HG03095 (cell line): Measurements from ENCODE around the gene TMEM72.
A peak's percentile ranks its signal among the peaks of the same experiment; 100 is the strongest.

Source experiments
- ATAC-seq: cut with Tn5 transposase; IDR thresholded peaks from one replicate; pipeline ENCODE4 v1.9.1; 2021; ENCODE audit warnings: moderate library complexity; ENCODE audit not compliant: unreplicated experiment

TMEM72 gene

GRCh38 chr10:44954042-44954441 is 42.9 kb downstream of the TMEM72 start:
- ATAC-seq = no peak

DNA sequence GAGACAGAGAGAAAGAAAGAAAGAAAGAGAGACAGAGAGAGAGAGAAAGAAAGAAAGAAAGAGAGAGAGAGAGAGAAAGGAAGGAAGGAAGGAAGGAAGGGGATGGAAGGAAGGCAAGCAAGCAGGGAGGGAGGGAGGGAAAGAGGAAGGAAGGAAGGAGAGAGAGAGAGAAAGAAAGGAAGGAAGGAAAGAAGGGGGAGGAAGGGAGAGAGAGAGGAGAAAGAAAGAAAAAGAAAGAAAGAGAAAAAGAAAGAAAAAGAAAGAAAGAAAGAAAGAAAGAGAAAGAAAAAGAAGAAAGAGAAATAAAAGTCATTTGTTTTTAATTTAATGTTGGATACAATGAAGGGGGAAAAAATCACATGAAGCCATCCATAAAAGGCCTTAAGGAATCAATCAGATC is 43.8 kb downstream of the TMEM72 start:
- no peak for ATAC-seq

- no peak for ATAC-seq
These were observed 44.4 kb downstream of the TMEM72 start for GRCh38 chr10:44955413-44956070.

DNA sequence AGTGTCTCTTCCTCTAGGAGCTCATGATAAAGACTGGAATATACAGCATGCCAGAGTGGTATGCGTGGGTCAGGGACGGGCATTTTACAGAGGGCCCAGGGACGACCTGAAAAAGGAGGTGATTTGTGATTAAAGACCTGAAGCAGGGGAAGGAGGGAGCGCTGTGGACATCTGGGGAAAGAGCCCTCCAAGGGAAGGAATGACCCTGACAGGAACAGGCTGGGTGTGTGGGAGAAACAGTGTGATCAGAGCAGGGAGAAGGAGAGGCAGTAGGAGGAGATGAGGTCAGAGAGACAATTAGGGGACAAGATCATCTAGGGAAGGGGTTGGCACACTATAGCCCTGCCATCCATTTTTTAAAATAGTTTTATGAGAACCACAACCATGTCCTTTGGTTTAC is 45.1 kb downstream of the TMEM72 start:
- no peak for ATAC-seq

DNA sequence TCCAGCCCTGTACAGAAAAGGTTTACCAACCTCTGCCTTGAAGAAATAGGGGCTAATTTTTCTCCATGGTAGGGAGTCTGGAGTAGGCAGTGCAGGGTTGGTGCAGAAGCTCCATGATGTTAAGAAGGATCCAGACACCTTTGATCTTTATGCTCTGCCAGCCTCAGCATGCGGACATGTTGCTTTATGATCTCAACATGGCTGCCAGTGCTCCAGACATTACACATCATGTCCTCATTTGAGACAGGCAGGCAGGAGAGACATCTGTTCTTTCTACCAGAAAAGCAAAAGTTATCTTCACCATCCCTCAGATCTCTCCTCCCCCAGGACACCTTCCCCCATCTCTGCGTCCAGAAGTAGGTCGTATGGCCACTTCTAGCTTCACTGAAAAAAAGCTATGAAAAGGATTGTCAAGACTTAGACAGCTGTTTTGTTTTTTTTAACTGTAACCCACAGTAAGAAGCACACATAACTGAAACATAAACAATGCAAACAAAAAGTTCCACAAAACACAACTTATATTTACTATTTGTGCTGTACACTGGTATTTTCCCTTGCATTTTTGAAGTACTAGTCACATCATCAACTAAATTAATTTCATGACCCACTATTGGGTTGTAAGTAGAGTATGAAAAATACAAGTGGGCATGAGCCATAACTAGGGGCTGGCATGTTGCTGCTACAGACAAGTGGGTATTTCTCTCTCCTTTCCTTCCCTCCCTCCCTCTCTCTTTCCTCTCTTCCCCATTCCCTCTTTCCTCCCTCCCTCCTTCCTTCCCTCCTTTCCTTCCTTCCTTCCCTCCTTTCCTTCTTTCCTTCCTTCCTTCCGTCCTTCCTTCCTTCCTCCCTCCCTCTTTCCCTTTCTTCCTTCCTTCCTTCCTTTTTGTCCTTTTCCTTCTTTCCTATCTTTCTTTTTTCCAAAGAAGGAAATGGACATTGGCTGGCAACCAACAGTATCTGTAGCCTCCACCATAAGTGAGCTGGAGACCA is 45.9 kb downstream of the TMEM72 start:
- ATAC-seq = no peak

DNA sequence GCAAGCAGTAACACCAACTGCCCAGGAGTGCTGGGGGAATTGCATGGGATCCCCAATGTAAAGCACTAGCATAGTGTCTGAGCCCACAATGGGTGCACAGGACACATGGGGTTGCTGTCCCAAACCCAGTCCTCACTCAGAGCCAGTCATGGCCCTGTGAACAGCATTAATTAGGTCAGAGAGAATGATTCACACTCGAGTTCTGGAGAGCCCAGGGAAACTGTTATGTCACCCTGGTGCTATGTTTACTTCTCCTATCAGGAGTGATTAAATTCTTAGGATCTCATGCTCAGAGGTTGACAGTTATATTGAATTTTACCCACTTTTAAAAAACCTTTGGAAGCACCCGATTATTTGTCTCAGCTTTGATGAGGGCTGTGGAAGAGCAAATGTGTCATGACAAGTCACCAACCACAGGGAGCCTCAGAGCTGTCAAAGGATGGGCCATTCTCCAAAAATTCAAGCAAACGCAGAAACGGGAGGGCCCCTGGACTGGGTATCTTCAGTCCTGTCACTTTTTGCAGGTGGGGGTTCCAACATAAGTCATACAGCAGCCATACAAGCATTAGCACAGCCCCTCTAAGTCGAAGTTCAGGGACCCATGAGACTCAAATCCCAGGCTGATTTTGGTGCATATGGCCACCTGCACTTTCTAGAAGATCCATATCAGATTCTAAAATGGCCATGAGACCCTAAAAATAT is 47.2 kb downstream of the TMEM72 start:
- ATAC-seq = no peak

DNA sequence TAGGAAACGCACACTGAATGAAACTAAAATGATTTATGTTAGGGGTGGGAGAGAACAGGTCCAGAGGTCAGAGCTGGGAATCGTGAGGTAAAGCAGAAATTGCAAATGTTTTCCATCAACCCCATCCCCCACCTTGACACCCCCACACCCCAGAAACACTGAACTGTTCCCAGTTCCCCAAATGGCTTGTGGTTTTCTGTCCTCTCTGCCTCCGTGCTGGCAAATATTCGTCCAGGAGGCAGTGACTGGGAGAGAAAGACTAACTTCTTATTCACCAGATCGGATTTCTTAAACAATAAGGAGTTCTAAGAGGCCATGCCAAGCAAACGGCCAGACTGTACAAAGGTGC is 47.7 kb downstream of the TMEM72 start:
- ATAC-seq = no peak

GRCh38 chr10:44959247-44960087 is 48.3 kb downstream of the TMEM72 start, which contains the start of gene RASSF4:
Gene RASSF4, plus strand, starts transcription at chr10:44959802. Its CDS starts 10,401 bp downstream, at chr10:44970203.
- ATAC-seq = peak; percentile 95

DNA sequence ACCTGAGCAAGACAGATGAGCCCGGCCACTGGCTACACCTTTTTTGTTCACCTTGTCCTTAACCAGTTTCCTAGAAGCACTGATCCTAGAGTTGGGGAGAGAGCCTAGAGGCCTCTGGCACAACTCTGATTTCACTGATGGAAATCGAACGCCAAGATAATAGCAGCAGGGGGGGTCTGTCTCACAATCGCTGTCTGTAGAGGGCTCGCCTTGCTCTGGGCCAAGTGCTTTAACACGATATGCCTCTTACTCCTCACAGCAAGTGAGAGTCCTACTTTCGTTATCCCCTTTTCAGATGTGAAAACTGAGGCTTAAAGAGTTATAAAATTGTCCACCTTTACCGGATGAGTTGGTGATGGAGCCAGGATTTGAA is 48.9 kb downstream of the TMEM72 start:
- ATAC-seq = no peak

DNA sequence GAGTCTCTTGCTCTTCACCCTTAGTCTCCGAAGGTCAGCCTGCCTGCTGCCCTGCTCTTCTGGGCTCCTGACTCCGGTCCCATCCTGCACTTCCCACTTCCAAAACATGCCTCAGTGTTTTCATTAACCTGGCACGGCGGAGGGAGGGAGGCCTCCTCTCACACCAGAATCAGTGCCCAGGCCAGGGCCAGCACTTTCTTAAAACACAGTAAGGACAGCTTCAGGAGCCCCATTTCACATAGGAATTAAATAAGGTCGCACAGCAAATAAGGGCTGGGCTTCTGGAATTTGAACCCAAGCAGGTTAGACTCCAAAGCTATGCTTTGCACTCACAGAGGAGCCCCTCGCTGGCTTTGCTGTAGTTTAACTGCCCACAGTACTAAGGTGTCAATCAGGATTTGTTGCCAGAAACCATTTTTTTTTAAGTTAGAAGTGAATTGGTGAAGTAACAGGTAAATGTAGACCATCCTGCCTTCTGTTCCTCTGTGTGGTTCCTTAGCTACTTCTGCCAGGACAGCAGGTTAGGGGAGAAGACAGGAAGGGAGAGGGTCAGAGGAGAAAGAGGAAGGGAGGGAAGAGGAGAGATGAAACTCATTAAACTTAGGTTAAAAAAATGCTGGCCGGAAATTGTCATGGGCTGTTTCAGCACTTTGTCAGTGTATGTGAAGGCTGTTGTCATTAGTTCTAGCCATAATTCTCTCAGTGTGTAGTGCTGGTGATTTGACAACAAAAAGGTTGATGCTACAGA is 49.5 kb downstream of the TMEM72 start:
- no peak for ATAC-seq

- ATAC-seq = no peak
These were observed 50.1 kb downstream of the TMEM72 start for GRCh38 chr10:44961230-44961571.

DNA sequence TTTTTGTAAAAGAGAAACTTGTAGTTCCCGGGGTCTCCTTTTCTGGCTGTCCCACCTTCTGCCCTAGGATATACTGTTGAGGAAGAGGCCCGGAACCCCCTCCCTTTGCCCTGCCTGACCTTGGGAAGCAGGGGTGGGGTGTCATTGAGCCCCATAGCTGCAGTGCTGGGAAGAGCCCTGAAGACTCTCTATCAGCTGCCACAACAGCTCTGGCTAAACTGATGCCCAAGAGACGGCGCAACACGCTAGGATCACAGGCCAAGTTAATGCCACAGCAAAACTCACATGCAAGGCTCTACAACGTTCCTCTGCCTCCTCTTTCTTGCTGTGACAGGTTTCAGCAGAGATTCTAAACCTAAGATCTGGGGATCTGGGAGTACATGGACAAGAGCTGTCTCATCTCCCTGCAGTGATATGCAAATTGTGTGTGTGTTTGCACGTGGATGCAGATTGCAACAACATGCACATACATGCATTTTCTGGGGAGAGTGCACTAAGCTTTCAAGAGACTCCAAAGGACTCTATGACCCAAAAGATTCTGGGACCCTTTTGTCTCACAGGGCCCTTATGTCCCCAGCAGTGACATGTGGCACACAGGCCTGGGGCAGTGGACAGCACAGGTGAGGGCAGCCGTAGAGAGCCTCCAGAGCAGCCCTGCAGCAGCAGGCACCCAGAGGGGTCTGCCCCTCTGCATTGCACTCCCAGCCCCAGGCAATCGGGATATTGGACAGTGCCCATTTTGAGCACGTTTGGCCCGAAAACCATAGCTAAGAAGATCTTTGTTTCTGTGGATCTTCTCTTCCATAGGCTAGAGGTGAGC is 51.0 kb downstream of the TMEM72 start:
- no peak for ATAC-seq

DNA sequence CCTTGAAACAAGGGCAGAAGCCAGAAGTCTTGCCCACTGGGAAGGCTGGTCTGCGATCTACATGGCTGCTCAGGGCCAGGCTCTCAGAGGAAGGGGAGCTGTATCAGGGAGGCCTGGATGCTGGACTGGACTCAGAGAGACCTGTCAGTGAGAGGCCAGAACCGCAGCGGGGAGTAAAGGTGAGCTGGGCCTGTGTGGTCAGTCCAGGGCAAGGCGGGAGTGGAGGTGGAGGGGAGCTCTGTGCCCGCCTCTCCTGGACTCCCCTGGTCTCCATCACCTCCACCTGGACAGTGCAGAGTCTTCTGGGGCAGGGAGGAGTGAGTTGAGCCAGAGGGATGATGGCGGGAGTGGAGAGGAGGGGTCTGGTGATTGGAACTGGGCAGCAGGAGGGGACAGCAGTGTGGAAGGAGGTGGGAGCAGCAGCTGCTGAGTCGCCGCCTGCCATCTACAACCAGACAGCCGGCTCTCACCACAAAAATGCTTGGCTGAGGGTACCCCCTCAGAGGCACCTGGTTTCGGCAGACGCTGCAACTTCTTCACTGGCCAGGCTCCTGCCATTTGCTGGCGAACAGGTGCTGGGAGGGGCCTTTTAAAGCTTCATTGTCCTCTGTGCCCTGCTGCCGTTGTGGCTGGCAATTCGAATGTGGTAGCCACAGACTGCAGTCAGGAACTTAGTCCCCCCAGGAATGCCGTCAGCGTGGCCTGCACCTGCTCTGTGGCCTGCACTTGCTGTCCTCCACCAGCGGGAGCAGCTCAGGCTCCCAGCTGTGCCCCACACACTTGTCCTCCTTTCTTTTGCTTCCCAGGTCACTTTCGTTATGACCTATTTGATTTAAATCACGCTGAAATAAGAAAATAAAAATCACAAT is 52.0 kb downstream of the TMEM72 start:
- no peak for ATAC-seq

DNA sequence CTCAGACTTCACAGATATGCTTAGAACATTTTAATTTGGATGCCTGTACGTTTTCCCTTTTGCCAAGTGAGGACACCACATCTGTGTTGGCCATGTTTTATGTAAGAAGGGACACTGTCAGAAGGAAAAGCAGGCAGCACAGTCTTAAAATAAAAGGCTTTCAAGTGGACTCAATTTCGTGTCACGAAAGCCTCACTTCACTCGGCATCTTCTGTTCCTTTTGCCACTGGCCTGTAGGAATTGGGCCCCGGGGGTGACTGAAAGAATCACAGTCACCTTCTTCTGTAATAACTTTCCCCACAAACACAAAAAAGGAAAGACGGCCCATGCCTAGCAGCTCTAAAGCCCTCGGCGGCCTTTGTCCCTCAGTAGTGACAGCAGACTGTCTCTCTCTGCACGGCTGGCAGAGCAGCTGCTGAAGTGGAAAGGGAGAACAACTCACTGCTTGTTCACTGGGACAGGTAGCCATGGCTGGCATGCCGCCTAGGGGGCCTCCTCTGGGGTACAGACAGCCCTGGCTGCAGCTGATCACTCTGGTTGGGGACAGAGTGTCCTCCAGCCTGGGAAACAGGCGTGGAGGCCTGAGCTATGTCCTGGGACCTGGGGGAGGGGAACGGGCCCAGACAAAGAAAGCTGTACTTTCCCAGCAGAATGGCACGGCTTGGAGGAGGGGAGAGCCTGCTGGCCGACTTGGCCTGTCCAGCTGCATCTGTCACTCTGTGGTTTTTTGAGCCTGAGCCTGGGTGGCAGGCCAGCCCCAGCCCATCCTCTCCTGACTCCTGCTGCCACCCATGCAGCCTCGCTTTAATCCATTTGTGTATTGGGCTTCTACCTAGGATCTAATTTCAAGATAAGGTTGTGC is 52.9 kb downstream of the TMEM72 start:
- ATAC-seq = no peak

DNA sequence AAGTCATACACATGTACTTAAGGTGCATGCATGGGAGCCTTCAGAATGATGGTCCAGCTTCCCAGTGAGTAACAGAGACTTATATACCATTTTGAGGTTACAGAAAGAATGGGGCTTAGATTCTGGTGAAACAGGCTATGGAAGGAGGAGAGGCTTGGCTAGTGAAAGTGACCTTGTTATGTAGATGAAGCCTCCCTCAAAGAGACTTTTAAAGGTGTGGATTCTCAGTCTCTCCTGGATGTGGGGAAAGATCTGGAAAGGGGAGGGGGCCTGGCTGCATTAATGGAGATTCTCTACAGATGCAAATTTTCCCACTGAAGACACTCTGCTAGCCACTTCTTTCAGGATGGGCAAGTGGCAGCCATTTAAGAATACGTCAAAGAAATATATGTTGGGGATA is 54.0 kb downstream of the TMEM72 start:
- no peak for ATAC-seq

- no peak for ATAC-seq
These were observed 54.5 kb downstream of the TMEM72 start for GRCh38 chr10:44965651-44966097.

- no peak for ATAC-seq
These were observed 55.1 kb downstream of the TMEM72 start for GRCh38 chr10:44966129-44966815.
